Panc1 (cell line): ENCODE results near the gene PELI2. TPM values are rescaled to one million over a fixed set of nuclear protein-coding genes. Genes with fewer than 3 reads are reported as not detected.

Source experiments
- ATAC-seq: fragments of 200-7000 bp; cut with Tn5 transposase; 2 replicates; pipeline ENCODE4 v1.9.1; 2020; ENCODE audit warnings: mild to moderate bottlenecking, moderate library complexity
- BruUV-seq: library from RNA; stranded (reverse); fragments of 400-500 nt; replicated peaks from 2 replicates; lab custom pipeline; 2021; lab: Mats Ljungman, UMichigan
- CTCF ChIA-PET: fragments of 300-600 bp; sonication (Branson Sonifier 250); formaldehyde crosslinking; loops from one replicate; lab custom pipeline; 2022; ENCODE audit warnings: antibody characterized with exemption; lab: Charles Lee
- POLR2A ChIA-PET: fragments of 300-600 bp; sonication (Branson Sonifier 250); formaldehyde crosslinking; loops from one replicate; lab custom pipeline; 2022; ENCODE audit warnings: antibody characterized with exemption; lab: Charles Lee
- DNase-seq: peaks from one replicate; pipeline ENCODE4 v3.0.0-alpha.2; 2010; ENCODE audit warnings: low read depth, low spot score
- H3K27ac ChIP-seq: 2 replicates; pipeline ENCODE4 v1.5.1; 2011; ENCODE audit warnings: mild to moderate bottlenecking, low read length, inconsistent platforms
- H3K27me3 ChIP-seq: fragments of 200-500 bp; sonication (Bioruptor generic); 2 replicates; pipeline ENCODE4 v1.6.0; 2014; ENCODE audit warnings: low read length, inconsistent platforms; ENCODE audit not compliant: control insufficient read depth, insufficient read depth
- H3K36me3 ChIP-seq: fragments of 200-500 bp; sonication (Bioruptor generic); 2 replicates; pipeline ENCODE4 v1.5.1; 2014; ENCODE audit warnings: inconsistent platforms, mild to moderate bottlenecking, low read length, moderate library complexity; ENCODE audit not compliant: control insufficient read depth, insufficient read depth
- H3K4me1 ChIP-seq: 2 replicates; pipeline ENCODE4 v1.5.1; 2011; ENCODE audit warnings: inconsistent platforms, mild to moderate bottlenecking, low read length, moderate library complexity; ENCODE audit not compliant: control insufficient read depth, insufficient read depth
- H3K4me3 ChIP-seq, 2 experiments: 2 replicates each; pipeline ENCODE4 v1.5.1; 2011 to 2012; ENCODE audit warnings: low read depth in 2 of 2, low read length in 2 of 2, mild to moderate bottlenecking in 2 of 2, inconsistent platforms in 1 of 2, moderate library complexity in 1 of 2
- H3K9me3 ChIP-seq: fragments of 200-500 bp; sonication (Bioruptor generic); 2 replicates; pipeline ENCODE4 v1.5.1; 2014; ENCODE audit warnings: low read depth, mild to moderate bottlenecking, inconsistent platforms, low read length, moderate library complexity; ENCODE audit not compliant: control insufficient read depth, insufficient read depth
- CTCF ChIP-seq: fragments of 450-650 bp; IDR thresholded peaks from 2 replicates; pipeline ENCODE4 v1.5.1; 2017; ENCODE audit warnings: mild to moderate bottlenecking
- POLR2AphosphoS5 ChIP-seq: IDR thresholded peaks from 2 replicates; pipeline ENCODE4 v1.6.1; 2012; ENCODE audit warnings: mild to moderate bottlenecking, low read depth, low read length, moderate library complexity
- REST ChIP-seq, 2 experiments: IDR thresholded peaks; 2 replicates each; pipeline ENCODE4 v1.6.1; 2011 to 2012; ENCODE audit warnings: low read depth in 2 of 2, control low read depth in 1 of 2, low read length in 1 of 2, mild to moderate bottlenecking in 1 of 2, moderate library complexity in 1 of 2; ENCODE audit not compliant: insufficient read depth in 1 of 2
- SIN3A ChIP-seq: IDR thresholded peaks from 2 replicates; pipeline ENCODE4 v1.6.1; 2012; ENCODE audit warnings: low read depth, mild to moderate bottlenecking, low read length, moderate library complexity, borderline replicate concordance; ENCODE audit not compliant: insufficient read depth
- TCF7L2 ChIP-seq: IDR thresholded peaks from 2 replicates; pipeline ENCODE4 v1.6.1; 2011; ENCODE audit warnings: mild to moderate bottlenecking, low read depth, low read length, inconsistent platforms
- in situ Hi-C: cut with HindIII; loops from 2 replicates; pipeline ENCODE4 v1.10.0; 2016; ENCODE audit warnings: low sequenced_read_pairs, low pct_unique_long_range_greater_than_20kb
- intact Hi-C: fragments of 100-400 bp; cut with micrococcal nuclease; formaldehyde crosslinking; loops from one replicate; pipeline ENCODE4 v1.10.0; 2022; ENCODE audit not compliant: unreplicated experiment
- total RNA-seq: library from RNA; stranded (reverse); gene quantifications from one replicate; pipeline ENCODE4 v1.2.1, GENCODE V29; 2021; ENCODE audit not compliant: unreplicated experiment

The PELI2 gene
- total RNA-seq, 1 experiment from 2014 or later: 0.28 TPM

GRCh38 chr14:56224229-56224628 lies 106.0 kb downstream of the PELI2 start:
- ATAC-seq (no peak), DNase-seq (no peak)
- CTCF ChIA-PET: no interaction called here
- H3K27ac ChIP-seq: no peak overlapping the region
- intact Hi-C loops: no loop called here
- H3K4me1 ChIP-seq: no peaks in the 10 kb centered on the region; the same call in 1 of the 2 replicates
- no peaks in the 10 kb centered on the region for H3K9me3 ChIP-seq
- no TSS peak for BruUV-seq
- TF ChIP-seq REST (IDR thresholded peaks at IDR 0.05; ENCODE audit: insufficient read depth in 1 of 2, low read depth in 2 of 2, low read length in 1 of 2): no peak
- TF ChIP-seq CTCF: no peak
- TF ChIP-seq TCF7L2: no peak
- no peak for TF ChIP-seq SIN3A
- no peak for TF ChIP-seq POLR2AphosphoS5
- no peaks in the 10 kb centered on the region for H3K27me3 ChIP-seq
- in situ Hi-C loops: no loop called here
- no peaks in the 10 kb centered on the region for H3K36me3 ChIP-seq
- no peak overlapping the region for H3K4me3 ChIP-seq
- POLR2A ChIA-PET: no interaction called here

- TF ChIP-seq CTCF: no peak
- TF ChIP-seq SIN3A: no peak
- no peak for TF ChIP-seq POLR2AphosphoS5
- no peak for TF ChIP-seq TCF7L2
- no peak for TF ChIP-seq REST (IDR thresholded peaks at IDR 0.05; ENCODE audit: insufficient read depth in 1 of 2, low read depth in 2 of 2, low read length in 1 of 2)
- POLR2A ChIA-PET: no interaction called here
- DNase-seq: no peak
- no peak overlapping the region for H3K4me3 ChIP-seq
- CTCF ChIA-PET: no interaction called here
- no peak for ATAC-seq
- BruUV-seq: no TSS peak
- in situ Hi-C loops (no loop called here), intact Hi-C loops (no loop called here)
- H3K36me3 ChIP-seq: no peaks in the 10 kb centered on the region
- H3K27me3 ChIP-seq: no peaks in the 10 kb centered on the region
- no peaks in the 10 kb centered on the region for H3K9me3 ChIP-seq
- H3K4me1 ChIP-seq: no peaks in the 10 kb centered on the region; the same call in 1 of the 2 replicates
- H3K27ac ChIP-seq: no peak overlapping the region
Observed at GRCh38 chr14:56224691-56225681, 106.8 kb downstream of the PELI2 start.
